ENCODE results near the gene RNF115. TPM values are rescaled to one million over a fixed set of nuclear protein-coding genes. Genes with fewer than 3 reads are reported as not detected.

The RNF115 gene
- total RNA-seq, 6 donors from 2014 or later, result 10.7 to 32.0 (median 19.0) TPM

GRCh38 chr1:145859491-145860023, 35.7 kb upstream of the RNF115 start:
- H3K4me1 ChIP-seq, result peaks cover 12 to 17% (median 15%) of the 10 kb centered on the region in 4 donors
- DNase-seq, result peak; percentile 92 to 96
- no peaks in the 10 kb centered on the region for H3K27me3 ChIP-seq
- WGBS, 2 donors, result 0% methylated on average over 26 to 41 of the region's 41 CpGs
- peak overlapping the region; percentile 71 to 93 (median 89) for H3K4me3 ChIP-seq
- H3K27ac ChIP-seq, result peak overlapping the region; percentile 85 to 96 (median 94)
- H3K9me3 ChIP-seq, result no peaks in the 10 kb centered on the region
- TF ChIP-seq CTCF (IDR thresholded peaks at IDR 0.05) (peak in 5 of 6 experiments; percentile 17 to 47 (median 26)), POLR2A (IDR thresholded peaks at IDR 0.05) (peak in 3 of 4 donors; percentile 60 to 84 (median 80)), EP300 (IDR thresholded peaks at IDR 0.05) (no peak), POLR2AphosphoS5 (IDR thresholded peaks at IDR 0.05) (peak; percentile 17 to 83)
- peaks cover 4 to 27% (median 24%) of the 10 kb centered on the region in 4 donors for H3K36me3 ChIP-seq
- ATAC-seq (ENCODE audit: low FRiP score in 2 of 2), result peak; percentile 94

GRCh38 chr1:145858901-145859490, 35.1 kb upstream of the RNF115 start, which contains the start of gene PIAS3:
TSS of gene PIAS3 (minus strand) at chr1:145859081. CDS start at chr1:145858990, 91 bp downstream.
- TF ChIP-seq CTCF (IDR thresholded peaks at IDR 0.05), result peak in 1 of 6 experiments; percentile 3
- TF ChIP-seq EP300 (IDR thresholded peaks at IDR 0.05), result no peak
- TF ChIP-seq POLR2AphosphoS5 (IDR thresholded peaks at IDR 0.05), result peak; percentile 86 to 87
- TF ChIP-seq POLR2A (IDR thresholded peaks at IDR 0.05), result peak in 2 of 4 donors; percentile 57 to 59
- Histone ChIP-seq H3K4me1 (peaks cover 12 to 17% (median 15%) of the 10 kb centered on the region in 4 donors), H3K27ac (peak within 1 kb of the TSS; percentile 85 to 96 (median 94)), H3K36me3 (peaks cover 6 to 31% (median 30%) of the 10 kb centered on the region in 4 donors), H3K27me3 (no peaks in the 10 kb centered on the region), H3K4me3 (peak within 1 kb of the TSS; percentile 71 to 93 (median 89)), H3K9me3 (no peaks in the 10 kb centered on the region)
- DNase-seq, result peak; percentile 98
- ATAC-seq (ENCODE audit: low FRiP score in 2 of 2), result peak; percentile 98 to 99
- WGBS, 2 donors, result 0% methylated on average over 13 to 28 of the region's 42 CpGs

- H3K27ac ChIP-seq, result peak overlapping the region; percentile 85 to 96 (median 94)
- no peaks in the 10 kb centered on the region for H3K27me3 ChIP-seq
- TF ChIP-seq POLR2A (IDR thresholded peaks at IDR 0.05), result no peak
- TF ChIP-seq POLR2AphosphoS5 (IDR thresholded peaks at IDR 0.05), result no peak
- peaks cover 9 to 37% (median 36%) of the 10 kb centered on the region in 4 donors for H3K36me3 ChIP-seq
- WGBS, 2 donors, result 1 to 3% methylated on average over 22 to 24 of the region's 35 CpGs
- H3K4me3 ChIP-seq, result peak overlapping the region; percentile 71 to 93 (median 89)
- no peaks in the 10 kb centered on the region for H3K9me3 ChIP-seq
- ATAC-seq (ENCODE audit: low FRiP score in 2 of 2) (peak; percentile 19 to 49), DNase-seq (peak; percentile 55 to 88)
- H3K4me1 ChIP-seq, result peaks cover 12 to 17% (median 15%) of the 10 kb centered on the region in 4 donors
These were observed 34.5 kb upstream of the RNF115 start for GRCh38 chr1:145858238-145858900.

GRCh38 chr1:145857170-145857569, 33.3 kb upstream of the RNF115 start:
- H3K27ac ChIP-seq, result no peak overlapping the region
- no peak overlapping the region for H3K4me3 ChIP-seq

GRCh38 chr1:145855426-145855948, 31.6 kb upstream of the RNF115 start:
- H3K36me3 ChIP-seq, result peaks cover 9 to 65% (median 61%) of the 10 kb centered on the region in 4 donors
- no peak for ATAC-seq (ENCODE audit: low FRiP score in 2 of 2)
- no peaks in the 10 kb centered on the region for H3K27me3 ChIP-seq
- DNase-seq, result no peak
- no peaks in the 10 kb centered on the region for H3K9me3 ChIP-seq
- WGBS, 2 donors, result 81 to 91% methylated on average over 7 of the region's 7 CpGs
- TF ChIP-seq POLR2AphosphoS5 (IDR thresholded peaks at IDR 0.05) (no peak), CTCF (IDR thresholded peaks at IDR 0.05) (no peak), EP300 (IDR thresholded peaks at IDR 0.05) (no peak), POLR2A (IDR thresholded peaks at IDR 0.05) (no peak)
- no peak overlapping the region for H3K27ac ChIP-seq
- H3K4me3 ChIP-seq, result no peak overlapping the region
- peaks cover 12 to 17% (median 15%) of the 10 kb centered on the region in 4 donors for H3K4me1 ChIP-seq

More at GRCh38 chr1:145857170-145857569, 33.3 kb upstream of the RNF115 start:
- 71 to 91% methylated on average over 3 to 4 of the region's 4 CpGs for WGBS, 2 donors
- ATAC-seq (ENCODE audit: low FRiP score in 2 of 2) (no peak), DNase-seq (no peak)
- Histone ChIP-seq H3K27me3 (no peaks in the 10 kb centered on the region), H3K4me1 (peaks cover 12 to 17% (median 15%) of the 10 kb centered on the region in 4 donors), H3K9me3 (no peaks in the 10 kb centered on the region), H3K36me3 (peaks cover 9 to 49% (median 46%) of the 10 kb centered on the region in 4 donors)
- no peak for TF ChIP-seq POLR2A (IDR thresholded peaks at IDR 0.05)
